H9 (cell line): Measurements from ENCODE around the gene HS6ST2. TPM values are rescaled to one million over a fixed set of nuclear protein-coding genes. Genes with fewer than 3 reads are reported as not detected.

Experiments used
- DNase-seq: peaks from one replicate; pipeline ENCODE4 v3.0.0-alpha.2; 2017
- H2AFZ ChIP-seq: one replicate; pipeline ENCODE4 v1.6.1; 2013; ENCODE audit warnings: mild to moderate bottlenecking, low read length, control low read depth, moderate library complexity
- H2AK5ac ChIP-seq: 2 replicates; pipeline ENCODE4 v1.6.1; 2013; ENCODE audit warnings: low read length, control low read depth, mixed read lengths; ENCODE audit not compliant: insufficient read length
- H2BK120ac ChIP-seq: one replicate; pipeline ENCODE4 v1.6.1; 2013; ENCODE audit warnings: low read depth, mild to moderate bottlenecking, low read length, control low read depth, inconsistent platforms; ENCODE audit not compliant: poor library complexity, severe bottlenecking
- H2BK12ac ChIP-seq: 2 replicates; pipeline ENCODE4 v1.6.1; 2013; ENCODE audit warnings: low read length, control low read depth, mixed read lengths, low read depth; ENCODE audit not compliant: insufficient read length
- H2BK15ac ChIP-seq: 2 replicates; pipeline ENCODE4 v1.6.1; 2013; ENCODE audit warnings: low read depth, low read length, control low read depth
- H2BK20ac ChIP-seq: one replicate; pipeline ENCODE4 v1.6.1; 2013; ENCODE audit warnings: low read depth, mild to moderate bottlenecking, low read length, control low read depth, inconsistent platforms; ENCODE audit not compliant: poor library complexity, severe bottlenecking
- H2BK5ac ChIP-seq: 2 replicates; pipeline ENCODE4 v1.6.1; 2013; ENCODE audit warnings: low read length, control low read depth, mixed read lengths; ENCODE audit not compliant: insufficient read length
- H3K14ac ChIP-seq: 2 replicates; pipeline ENCODE4 v1.6.1; 2013; ENCODE audit warnings: low read length, control low read depth; ENCODE audit not compliant: insufficient read depth
- H3K18ac ChIP-seq: 2 replicates; pipeline ENCODE4 v1.6.1; 2013; ENCODE audit warnings: low read depth, mild to moderate bottlenecking, mixed read lengths, low read length, control low read depth; ENCODE audit not compliant: insufficient read length
- H3K23ac ChIP-seq: 2 replicates; pipeline ENCODE4 v1.6.1; 2013; ENCODE audit warnings: low read length, control low read depth, mixed read lengths, low read depth; ENCODE audit not compliant: insufficient read length
- H3K23me2 ChIP-seq: 2 replicates; pipeline ENCODE4 v1.6.1; 2013; ENCODE audit warnings: low read depth, mild to moderate bottlenecking, mixed read lengths, low read length, control low read depth; ENCODE audit not compliant: insufficient read length, poor library complexity, severe bottlenecking
- H3K27ac ChIP-seq: 2 replicates; pipeline ENCODE4 v1.5.1; 2013; ENCODE audit warnings: low read length, control low read depth, mixed read lengths, low read depth; ENCODE audit not compliant: insufficient read length
- H3K27me3 ChIP-seq: 2 replicates; pipeline ENCODE4 v1.6.1; 2013; ENCODE audit warnings: low read length, control low read depth, inconsistent platforms; ENCODE audit not compliant: insufficient read depth
- H3K4ac ChIP-seq: 2 replicates; pipeline ENCODE4 v1.6.1; 2013; ENCODE audit warnings: low read depth, mild to moderate bottlenecking, control low read depth, inconsistent platforms, low read length, moderate library complexity
- H3K4me1 ChIP-seq: 2 replicates; pipeline ENCODE4 v1.6.1; 2013; ENCODE audit warnings: low read length, control low read depth, inconsistent platforms; ENCODE audit not compliant: insufficient read depth
- H3K4me2 ChIP-seq: 2 replicates; pipeline ENCODE4 v1.6.1; 2013; ENCODE audit warnings: low read length, control low read depth, mixed read lengths; ENCODE audit not compliant: insufficient read length, insufficient read depth
- H3K56ac ChIP-seq: 2 replicates; pipeline ENCODE4 v1.6.1; 2013; ENCODE audit warnings: low read depth, mild to moderate bottlenecking, mixed read lengths, low read length, control low read depth; ENCODE audit not compliant: insufficient read length
- H3K79me1 ChIP-seq: 2 replicates; pipeline ENCODE4 v1.6.1; 2013; ENCODE audit warnings: low read depth, mild to moderate bottlenecking, moderate library complexity, low read length, control low read depth, inconsistent platforms; ENCODE audit not compliant: insufficient read depth, poor library complexity, severe bottlenecking
- H3K79me2 ChIP-seq: 2 replicates; pipeline ENCODE4 v1.6.1; 2013; ENCODE audit warnings: low read length, control low read depth, inconsistent platforms; ENCODE audit not compliant: insufficient read depth
- H3K9ac ChIP-seq: 2 replicates; pipeline ENCODE4 v1.6.1; 2013; ENCODE audit warnings: low read length, control low read depth, mixed read lengths; ENCODE audit not compliant: insufficient read length; ENCODE audit errors: extremely low read depth
- H3K9me3 ChIP-seq: one replicate; pipeline ENCODE4 v1.6.1; 2013; ENCODE audit warnings: low read depth, low read length, inconsistent platforms; ENCODE audit not compliant: control insufficient read depth
- H3T11ph ChIP-seq: one replicate; pipeline ENCODE4 v1.6.1; 2013; ENCODE audit warnings: mild to moderate bottlenecking, low read length, control low read depth, inconsistent platforms
- H4K20me1 ChIP-seq: one replicate; pipeline ENCODE4 v1.6.1; 2013; ENCODE audit not compliant: control insufficient read depth, insufficient read length, insufficient read depth
- H4K5ac ChIP-seq: 2 replicates; pipeline ENCODE4 v1.6.1; 2013; ENCODE audit warnings: low read depth, mild to moderate bottlenecking, mixed read lengths, low read length, control low read depth; ENCODE audit not compliant: insufficient read length
- H4K8ac ChIP-seq: replicated peaks from 2 replicates; pipeline ENCODE4 v1.6.1; 2013; ENCODE audit warnings: low read length, control low read depth, mixed read lengths, low read depth; ENCODE audit not compliant: insufficient read length
- H4K91ac ChIP-seq: 2 replicates; pipeline ENCODE4 v1.6.1; 2013; ENCODE audit warnings: low read depth, mild to moderate bottlenecking, moderate library complexity, mixed read lengths, low read length, control low read depth; ENCODE audit not compliant: insufficient read length
- H3K27ac Mint-ChIP-seq, 3 experiments: 2 replicates in 2 of 3; 3 replicates in 1 of 3; pipeline ENCODE4 v1.8.0; 2020 to 2021; ENCODE audit warnings: mixed read lengths in 3 of 3, mild to moderate bottlenecking in 1 of 3, moderate library complexity in 1 of 3
- H3K27me3 Mint-ChIP-seq: 2 replicates; pipeline ENCODE4 v1.8.0; 2021; ENCODE audit warnings: low read depth, mild to moderate bottlenecking, moderate library complexity, mixed read lengths
- H3K36me3 Mint-ChIP-seq, 3 experiments: 2 replicates in 2 of 3; 3 replicates in 1 of 3; pipeline ENCODE4 v1.8.0; 2020 to 2021; ENCODE audit warnings: low read depth in 3 of 3, mixed read lengths in 3 of 3; ENCODE audit not compliant: insufficient read depth in 1 of 3
- H3K4me1 Mint-ChIP-seq, 2 experiments: 2 replicates each; pipeline ENCODE4 v1.8.0; 2020; ENCODE audit warnings: mixed read lengths in 2 of 2
- H3K4me3 Mint-ChIP-seq, 2 experiments: 2 replicates in 1 of 2; 3 replicates in 1 of 2; pipeline ENCODE4 v1.8.0; 2020 to 2021; ENCODE audit warnings: mild to moderate bottlenecking in 2 of 2, mixed read lengths in 2 of 2, moderate library complexity in 1 of 2
- H3K9me3 Mint-ChIP-seq, 2 experiments: 2 replicates in 1 of 2; 3 replicates in 1 of 2; pipeline ENCODE4 v1.8.0; 2020; ENCODE audit warnings: mild to moderate bottlenecking in 2 of 2, mixed read lengths in 2 of 2, moderate library complexity in 1 of 2
- CTCF ChIP-seq: fragments of 200-600 bp; sonication (generic); conservative IDR thresholded peaks from 3 replicates; pipeline ENCODE4 v1.8.0; 2021; ENCODE audit warnings: antibody characterized with exemption, mild to moderate bottlenecking
- WGBS: extraction: QIAGEN DNeasy Blood & Tissue Kit; methylation state at CpG from one replicate; pipeline ENCODE4 v1.1.7; 2013; ENCODE audit warnings: missing lambda C conversion rate, low lambda C conversion rate, mixed read lengths; ENCODE audit not compliant: insufficient read length; ENCODE audit errors: extremely low coverage; 5-methylcytosine and 5-hydroxymethylcytosine counted together
- total RNA-seq: library from RNA; stranded (reverse); gene quantifications from 2 replicates; pipeline ENCODE4 v1.2.1, GENCODE V29; 2021

HS6ST2 gene
- total RNA-seq, 1 experiment from 2014 or later: 4.8 TPM

GRCh38 chrX:132590350-132591026, 367.9 kb downstream of the HS6ST2 start:
- Histone ChIP-seq H3T11ph (no peak overlapping the region), H2BK12ac (no peak overlapping the region), H2BK120ac (no peak overlapping the region), H4K20me1 (no peaks in the 10 kb centered on the region), H3K56ac (no peak overlapping the region), H4K91ac (no peak overlapping the region), H4K5ac (no peak overlapping the region), H3K4me2 (no peak overlapping the region), H3K9me3 (no peaks in the 10 kb centered on the region), H3K4me1 (no peaks in the 10 kb centered on the region), H2AFZ (no peak overlapping the region), H2BK5ac (no peak overlapping the region), H2BK15ac (no peak overlapping the region), H3K14ac (no peak overlapping the region), H3K27me3 (no peaks in the 10 kb centered on the region), H4K8ac (no peak overlapping the region), H2BK20ac (no peak overlapping the region), H2AK5ac (no peak overlapping the region), H3K9ac (no peak overlapping the region), H3K23me2 (no peaks in the 10 kb centered on the region), H3K23ac (no peak overlapping the region), H3K18ac (no peak overlapping the region), H3K79me2 (no peaks in the 10 kb centered on the region), H3K79me1 (no peaks in the 10 kb centered on the region), H3K27ac (no peak overlapping the region), H3K4ac (no peak overlapping the region)
- H3K27ac Mint-ChIP-seq: no peak overlapping the region
- no peak for TF ChIP-seq CTCF
- H3K4me1 Mint-ChIP-seq: peaks cover 3 to 10% of the 10 kb centered on the region in 2 experiments; a peak in 3 of 4 replicates
- H3K9me3 Mint-ChIP-seq: no peaks in the 10 kb centered on the region; a peak in 1 of 5 replicates
- H3K36me3 Mint-ChIP-seq: no peaks in the 10 kb centered on the region
- no peak overlapping the region for H3K4me3 Mint-ChIP-seq
- WGBS: no CpG with 5 or more reads among the region's 2 CpGs
- no peak for DNase-seq
- H3K27me3 Mint-ChIP-seq: no peaks in the 10 kb centered on the region
